ENCODE measurements around the gene GPBAR1.

Gene GPBAR1

GRCh38 chr2:218233543-218233942 lies 27.3 kb upstream of the GPBAR1 start:
- Histone ChIP-seq H3F3A (ENCODE audit: insufficient read depth) (peaks cover 13% of the 10 kb centered on the region; the same call in 1 of the 2 replicates), H3K9me3 (ENCODE audit: insufficient read depth, low read length) (no peaks in the 10 kb centered on the region), H3K79me2 (ENCODE audit: insufficient read depth, low read length) (peaks cover 31% of the 10 kb centered on the region), H2AFZ (ENCODE audit: low read depth, low read length, severe bottlenecking) (no peak overlapping the region), H4K20me1 (ENCODE audit: low read depth, low read length) (peaks cover 13% of the 10 kb centered on the region; the same call in 1 of the 2 replicates), H3K27me3 (ENCODE audit: low read length) (no peaks in the 10 kb centered on the region), H3K27ac (ENCODE audit: low read depth, low read length) (no peak overlapping the region), H3K9ac (ENCODE audit: low read length) (no peak overlapping the region), H3K36me3 (ENCODE audit: low read length) (peaks cover 68% of the 10 kb centered on the region), H3K4me3 (ENCODE audit: insufficient read depth, low read length, poor library complexity, severe bottlenecking) (no peak overlapping the region), H3K9me2 (replicated peaks; ENCODE audit: insufficient read depth, low read length) (no peaks in the 10 kb centered on the region), H3K4me2 (ENCODE audit: low read depth, low read length, poor library complexity, severe bottlenecking) (no peak overlapping the region)
- no peak for TF ChIP-seq EZH2phosphoT487 (conservative IDR thresholded peaks at IDR 0.05; ENCODE audit: low read length)
- no peak for TF ChIP-seq CTCF (IDR thresholded peaks at IDR 0.05; ENCODE audit: insufficient read depth, low read length, poor library complexity, severe bottlenecking)

GRCh38 chr2:218234521-218234920 lies 26.3 kb upstream of the GPBAR1 start:
- no peaks in the 10 kb centered on the region for H3K27me3 ChIP-seq (ENCODE audit: low read length)
- no peaks in the 10 kb centered on the region for H3K9me2 ChIP-seq (replicated peaks; ENCODE audit: insufficient read depth, low read length)
- H3K79me2 ChIP-seq (ENCODE audit: insufficient read depth, low read length): peaks cover 23% of the 10 kb centered on the region
- H4K20me1 ChIP-seq (ENCODE audit: low read depth, low read length): peaks cover 13% of the 10 kb centered on the region; the same call in 1 of the 2 replicates
- peaks cover 3% of the 10 kb centered on the region; the same call in 1 of the 2 replicates for H3F3A ChIP-seq (ENCODE audit: insufficient read depth)
- H3K27ac ChIP-seq (ENCODE audit: low read depth, low read length): no peak overlapping the region
- H3K4me3 ChIP-seq (ENCODE audit: insufficient read depth, low read length, poor library complexity, severe bottlenecking): no peak overlapping the region
- no peaks in the 10 kb centered on the region for H3K9me3 ChIP-seq (ENCODE audit: insufficient read depth, low read length)
- no peak for TF ChIP-seq CTCF (IDR thresholded peaks at IDR 0.05; ENCODE audit: insufficient read depth, low read length, poor library complexity, severe bottlenecking)
- H2AFZ ChIP-seq (ENCODE audit: low read depth, low read length, severe bottlenecking): no peak overlapping the region
- H3K4me2 ChIP-seq (ENCODE audit: low read depth, low read length, poor library complexity, severe bottlenecking): no peak overlapping the region
- peaks cover 67% of the 10 kb centered on the region for H3K36me3 ChIP-seq (ENCODE audit: low read length)
- no peak overlapping the region for H3K9ac ChIP-seq (ENCODE audit: low read length)

DNA sequence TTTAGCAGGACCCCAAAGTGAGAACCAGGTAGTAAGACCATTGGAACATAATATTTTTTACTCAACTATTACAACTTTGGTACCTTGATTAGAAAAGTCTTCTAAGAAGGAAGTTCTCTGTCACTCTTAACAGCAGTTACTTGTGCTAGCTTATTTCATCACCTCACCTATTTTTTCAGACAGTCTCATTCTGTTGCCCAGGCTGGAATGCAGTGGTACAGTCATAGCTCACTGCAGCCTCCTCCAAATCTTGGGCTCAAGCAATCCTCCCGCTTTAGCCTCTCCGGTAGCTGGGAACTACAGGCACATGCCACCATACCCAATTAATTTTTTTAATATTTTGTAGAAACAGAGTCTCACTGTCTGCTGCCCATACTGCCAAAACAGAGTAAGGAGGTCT lies 25.8 kb upstream of the GPBAR1 start:
- Histone ChIP-seq H2AFZ (ENCODE audit: low read depth, low read length, severe bottlenecking) (no peak overlapping the region), H3K9ac (ENCODE audit: low read length) (no peak overlapping the region), H3F3A (ENCODE audit: insufficient read depth) (no peaks in the 10 kb centered on the region), H3K9me3 (ENCODE audit: insufficient read depth, low read length) (no peaks in the 10 kb centered on the region), H3K4me2 (ENCODE audit: low read depth, low read length, poor library complexity, severe bottlenecking) (no peak overlapping the region), H3K27me3 (ENCODE audit: low read length) (no peaks in the 10 kb centered on the region), H3K4me3 (ENCODE audit: insufficient read depth, low read length, poor library complexity, severe bottlenecking) (no peak overlapping the region), H3K9me2 (replicated peaks; ENCODE audit: insufficient read depth, low read length) (no peaks in the 10 kb centered on the region), H3K27ac (ENCODE audit: low read depth, low read length) (no peak overlapping the region), H3K79me2 (ENCODE audit: insufficient read depth, low read length) (peaks cover 18% of the 10 kb centered on the region), H3K36me3 (ENCODE audit: low read length) (peaks cover 62% of the 10 kb centered on the region), H4K20me1 (ENCODE audit: low read depth, low read length) (peaks cover 13% of the 10 kb centered on the region; the same call in 1 of the 2 replicates)
- TF ChIP-seq CTCF (IDR thresholded peaks at IDR 0.05; ENCODE audit: insufficient read depth, low read length, poor library complexity, severe bottlenecking): no peak
- TF ChIP-seq EZH2phosphoT487 (conservative IDR thresholded peaks at IDR 0.05; ENCODE audit: low read length): no peak

All from SU-DHL-6 (cell line).